Fibroblast of lung (primary cell): Measurements from ENCODE around the gene SLC9A8. TPM values are rescaled to one million over a fixed set of nuclear protein-coding genes. Genes with fewer than 3 reads are reported as not detected.
"Not testable (repeated sequence)": the region's sequence is repeated elsewhere in the genome, so short reads cannot be mapped to it uniquely, and the experiment has no call there.

Experiments used
- DNase-seq, 2 donors: peaks; one replicate each; pipeline versions ENCODE4 v3.0.0 to v3.0.0-alpha.2; 2010; ENCODE audit warnings: low read depth in 2 of 2
- H2AFZ ChIP-seq: 2 replicates; pipeline ENCODE4 v1.5.1; 2012; ENCODE audit warnings: low read length, control low read depth, inconsistent platforms
- H3K27ac ChIP-seq: 2 replicates; pipeline ENCODE4 v1.5.1; 2011; ENCODE audit warnings: low read length, control low read depth; ENCODE audit not compliant: insufficient read depth
- H3K27me3 ChIP-seq: 2 replicates; pipeline ENCODE4 v1.5.1; 2011; ENCODE audit warnings: mild to moderate bottlenecking, low read length; ENCODE audit not compliant: control insufficient read depth, insufficient read depth
- H3K36me3 ChIP-seq: 2 replicates; pipeline ENCODE4 v1.5.1; 2011; ENCODE audit warnings: low read length; ENCODE audit not compliant: control insufficient read depth, insufficient read depth
- H3K4me1 ChIP-seq: 2 replicates; pipeline ENCODE4 v1.5.1; 2011; ENCODE audit warnings: low read length; ENCODE audit not compliant: control insufficient read depth, insufficient read depth; ENCODE audit errors: extremely low read depth
- H3K4me2 ChIP-seq: 2 replicates; pipeline ENCODE4 v1.5.1; 2011; ENCODE audit warnings: low read length, control low read depth; ENCODE audit not compliant: insufficient read depth; ENCODE audit errors: extremely low read depth
- H3K4me3 ChIP-seq, 4 experiments: fragments of 200-600 bp in 1 of 4; sonication (generic) in 1 of 4; replicated peaks in 1 of 4; 2 replicates each; pipeline ENCODE4 v1.5.1; 2011 to 2016; ENCODE audit warnings: low read length in 4 of 4, low read depth in 3 of 4, mild to moderate bottlenecking in 3 of 4, control low read depth in 2 of 4, inconsistent platforms in 1 of 4, mixed read lengths in 1 of 4; ENCODE audit not compliant: insufficient read depth in 1 of 4; ENCODE audit errors: control extremely low read depth in 1 of 4
- H3K79me2 ChIP-seq: 2 replicates; pipeline ENCODE4 v1.5.1; 2012; ENCODE audit warnings: mild to moderate bottlenecking, low read length, inconsistent platforms; ENCODE audit not compliant: control insufficient read depth, insufficient read depth
- H3K9ac ChIP-seq: 2 replicates; pipeline ENCODE4 v1.5.1; 2011; ENCODE audit warnings: mild to moderate bottlenecking, low read length, control low read depth; ENCODE audit not compliant: insufficient read depth
- H3K9me3 ChIP-seq: 2 replicates; pipeline ENCODE4 v1.5.1; 2012; ENCODE audit warnings: low read depth, low read length; ENCODE audit not compliant: control insufficient read depth, insufficient read depth
- H4K20me1 ChIP-seq: 2 replicates; pipeline ENCODE4 v1.5.1; 2011; ENCODE audit warnings: low read length; ENCODE audit not compliant: control insufficient read depth, insufficient read depth; ENCODE audit errors: extremely low read depth
- CTCF ChIP-seq, 2 donors: IDR thresholded peaks in 1 of 2; conservative IDR thresholded peaks in 1 of 2; 1 replicate in 1 of 2; 2 replicates in 1 of 2; pipeline ENCODE4 v1.5.1; 2011 to 2012; ENCODE audit warnings: low read length in 2 of 2, control low read depth in 1 of 2, inconsistent platforms in 1 of 2, low read depth in 1 of 2, mild to moderate bottlenecking in 1 of 2
- EZH2 ChIP-seq: IDR thresholded peaks from 2 replicates; pipeline ENCODE4 v1.5.1; 2012; ENCODE audit warnings: low read length, control low read depth, mild to moderate bottlenecking; ENCODE audit errors: missing control alignments
- polyA plus RNA-seq, 2 donors: library from polyadenylated mRNA; depleted of rRNA in 1 of 2; stranded (reverse) in 1 of 2; unstranded in 1 of 2; fragments of >200 nt; gene quantifications; 2 replicates each; pipeline ENCODE4 v1.2.1, GENCODE V29; 2011 to 2012; ENCODE audit warnings: missing spikeins in 1 of 2
- total RNA-seq: library from RNA; depleted of rRNA; stranded (reverse); fragments of >200 nt; gene quantifications from 2 replicates; pipeline ENCODE4 v1.2.1, GENCODE V29; 2014

Gene SLC9A8
- total and polyA plus RNA-seq, 2 donors (not counting 1 experiment from before 2014, with no cell fraction given), result 2.4 to 15.5 TPM

- H3K27me3 ChIP-seq, result no peaks in the 10 kb centered on the region
- no peak overlapping the region for H3K9ac ChIP-seq
- no peak overlapping the region for H2AFZ ChIP-seq
- H3K79me2 ChIP-seq, result no peaks in the 10 kb centered on the region
- H3K9me3 ChIP-seq, result no peaks in the 10 kb centered on the region
- no peaks in the 10 kb centered on the region for H4K20me1 ChIP-seq
- H3K4me2 ChIP-seq, result peak overlapping the region; percentile 44
- H3K27ac ChIP-seq, result no peak overlapping the region
- H3K36me3 ChIP-seq, result no peaks in the 10 kb centered on the region
- TF ChIP-seq CTCF (conservative IDR thresholded peaks at IDR 0.05 in 1 of 2, IDR thresholded peaks at IDR 0.05 in 1 of 2; ENCODE audit: low read depth in 1 of 2, low read length in 2 of 2) (no peak), EZH2 (no peak)
- H3K4me3 ChIP-seq, result no peak overlapping the region
- H3K4me1 ChIP-seq, result peaks cover 13% of the 10 kb centered on the region
- peak; percentile 83 to 87 for DNase-seq
Measured at GRCh38 chr20:49775229-49775693, 37.4 kb upstream of the SLC9A8 start.

GRCh38 chr20:49779972-49780371 lies 32.7 kb upstream of the SLC9A8 start:
- no peaks in the 10 kb centered on the region for H3K9me3 ChIP-seq
- H3K27ac ChIP-seq, result no peak overlapping the region
- no peaks in the 10 kb centered on the region for H3K79me2 ChIP-seq
- peaks cover 8% of the 10 kb centered on the region for H3K4me1 ChIP-seq
- H3K27me3 ChIP-seq, result no peaks in the 10 kb centered on the region
- TF ChIP-seq CTCF (conservative IDR thresholded peaks at IDR 0.05 in 1 of 2, IDR thresholded peaks at IDR 0.05 in 1 of 2; ENCODE audit: low read depth in 1 of 2, low read length in 2 of 2) (no peak), EZH2 (no peak)
- no peak for DNase-seq
- no peak overlapping the region for H2AFZ ChIP-seq
- no peaks in the 10 kb centered on the region for H3K36me3 ChIP-seq
- no peaks in the 10 kb centered on the region for H4K20me1 ChIP-seq
- no peak overlapping the region for H3K4me2 ChIP-seq
- no peak overlapping the region for H3K9ac ChIP-seq
- H3K4me3 ChIP-seq, result no peak overlapping the region

GRCh38 chr20:49781676-49782075 lies 31.0 kb upstream of the SLC9A8 start:
- no peak overlapping the region for H3K4me2 ChIP-seq
- H3K27me3 ChIP-seq, result no peaks in the 10 kb centered on the region
- no peak overlapping the region for H3K27ac ChIP-seq
- H2AFZ ChIP-seq, result no peak overlapping the region
- no peak overlapping the region for H3K4me3 ChIP-seq
- no peaks in the 10 kb centered on the region for H3K4me1 ChIP-seq
- H3K9ac ChIP-seq, result no peak overlapping the region
- no peaks in the 10 kb centered on the region for H4K20me1 ChIP-seq
- no peaks in the 10 kb centered on the region for H3K36me3 ChIP-seq
- H3K9me3 ChIP-seq, result no peaks in the 10 kb centered on the region
- no peak for TF ChIP-seq EZH2
- TF ChIP-seq CTCF (conservative IDR thresholded peaks at IDR 0.05 in 1 of 2, IDR thresholded peaks at IDR 0.05 in 1 of 2; ENCODE audit: low read depth in 1 of 2, low read length in 2 of 2), result no peak
- no peak for DNase-seq
- no peaks in the 10 kb centered on the region for H3K79me2 ChIP-seq

GRCh38 chr20:49782439-49782838 lies 30.2 kb upstream of the SLC9A8 start:
- H3K9me3 ChIP-seq, H3K79me2 ChIP-seq, H3K27ac ChIP-seq, H4K20me1 ChIP-seq, H3K36me3 ChIP-seq, H3K9ac ChIP-seq, H3K4me3 ChIP-seq, H2AFZ ChIP-seq, H3K4me2 ChIP-seq, H3K27me3 ChIP-seq, DNase-seq, H3K4me1 ChIP-seq: not testable (repeated sequence)
